Mesodermal cell (in vitro differentiated cells): ENCODE data around the gene CES2.
"Not testable (repeated sequence)": the region's sequence is repeated elsewhere in the genome, so short reads cannot be mapped to it uniquely, and the experiment has no call there.

ENCODE experiments used
- H3K27ac ChIP-seq: 2 replicates; pipeline ENCODE4 v1.7.0; 2013; ENCODE audit warnings: mild to moderate bottlenecking, low read depth, low read length, moderate library complexity; ENCODE audit not compliant: severe bottlenecking
- H3K36me3 ChIP-seq: 2 replicates; pipeline ENCODE4 v1.7.1; 2013; ENCODE audit warnings: mild to moderate bottlenecking, low read length, moderate library complexity; ENCODE audit not compliant: control insufficient read depth, insufficient read depth
- H3K4me1 ChIP-seq: one replicate; pipeline ENCODE4 v1.7.1; 2013; ENCODE audit warnings: mild to moderate bottlenecking, low read length; ENCODE audit not compliant: insufficient read depth, control insufficient read depth, poor library complexity, severe bottlenecking
- H3K4me3 ChIP-seq: 2 replicates; pipeline ENCODE4 v1.7.0; 2013; ENCODE audit warnings: low read length, control low read depth, mild to moderate bottlenecking; ENCODE audit not compliant: insufficient read depth, poor library complexity, severe bottlenecking; ENCODE audit errors: extremely low read depth
- H3K9me3 ChIP-seq: 2 replicates; pipeline ENCODE4 v1.7.1; 2013; ENCODE audit warnings: mild to moderate bottlenecking, low read length, moderate library complexity; ENCODE audit not compliant: control insufficient read depth
- WGBS, 2 experiments: methylation state at CpG; one replicate each; pipeline ENCODE4 v1.1.5; 2013; ENCODE audit warnings: missing lambda C conversion rate in 2 of 2; ENCODE audit not compliant: insufficient coverage in 2 of 2; 5-methylcytosine and 5-hydroxymethylcytosine counted together

The CES2 gene

GRCh38 chr16:66926961-66927436 lies 8.3 kb upstream of the CES2 start:
- WGBS, 2 experiments: 57 to 67% methylated on average over 1 to 2 of the region's 3 CpGs
- no peaks in the 10 kb centered on the region for H3K9me3 ChIP-seq
- peaks cover 5% of the 10 kb centered on the region for H3K4me1 ChIP-seq
- no peak overlapping the region for H3K4me3 ChIP-seq
- H3K36me3 ChIP-seq: peaks cover 9% of the 10 kb centered on the region
- H3K27ac ChIP-seq: no peak overlapping the region

DNA sequence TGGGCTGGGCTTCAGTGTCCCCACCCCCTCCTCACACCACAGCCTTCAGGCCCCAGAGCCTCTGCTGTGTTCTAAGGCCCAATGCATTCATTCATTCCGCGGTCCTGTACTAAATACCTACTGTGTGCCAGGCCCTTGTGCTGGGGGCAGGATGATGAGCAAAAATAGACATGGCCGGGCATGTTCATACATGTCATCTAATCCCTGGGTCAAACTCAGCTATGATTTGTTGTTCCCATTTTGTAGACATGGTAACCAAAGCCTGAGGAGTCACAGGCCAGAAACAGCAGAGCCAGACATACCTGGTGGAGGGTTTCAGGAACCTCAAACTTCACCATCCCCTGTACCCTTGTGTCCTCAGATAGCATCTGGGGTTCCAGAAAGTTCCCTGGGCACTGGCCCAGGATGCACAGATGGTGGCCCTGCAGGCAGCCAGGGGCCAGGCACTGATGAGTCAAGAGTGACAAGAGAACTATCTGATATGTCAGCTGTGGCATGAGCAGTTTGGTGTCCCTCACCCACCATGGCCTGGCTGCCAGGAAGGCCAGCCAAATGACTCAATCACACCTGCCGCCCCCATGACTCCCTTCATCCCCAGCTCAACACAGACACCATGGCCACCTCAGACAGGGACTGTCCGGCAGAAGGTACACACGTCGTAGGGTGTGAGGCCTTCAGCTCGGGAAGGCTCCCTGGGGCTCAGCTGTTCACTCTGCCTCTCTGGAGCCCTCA lies 7.2 kb upstream of the CES2 start:
- Histone ChIP-seq H3K9me3 (no peaks in the 10 kb centered on the region), H3K4me3 (no peak overlapping the region), H3K27ac (no peak overlapping the region), H3K4me1 (peaks cover 5% of the 10 kb centered on the region), H3K36me3 (peaks cover 17% of the 10 kb centered on the region)
- WGBS, 2 experiments: 93% methylated on average over 8 of the region's 8 CpGs

DNA sequence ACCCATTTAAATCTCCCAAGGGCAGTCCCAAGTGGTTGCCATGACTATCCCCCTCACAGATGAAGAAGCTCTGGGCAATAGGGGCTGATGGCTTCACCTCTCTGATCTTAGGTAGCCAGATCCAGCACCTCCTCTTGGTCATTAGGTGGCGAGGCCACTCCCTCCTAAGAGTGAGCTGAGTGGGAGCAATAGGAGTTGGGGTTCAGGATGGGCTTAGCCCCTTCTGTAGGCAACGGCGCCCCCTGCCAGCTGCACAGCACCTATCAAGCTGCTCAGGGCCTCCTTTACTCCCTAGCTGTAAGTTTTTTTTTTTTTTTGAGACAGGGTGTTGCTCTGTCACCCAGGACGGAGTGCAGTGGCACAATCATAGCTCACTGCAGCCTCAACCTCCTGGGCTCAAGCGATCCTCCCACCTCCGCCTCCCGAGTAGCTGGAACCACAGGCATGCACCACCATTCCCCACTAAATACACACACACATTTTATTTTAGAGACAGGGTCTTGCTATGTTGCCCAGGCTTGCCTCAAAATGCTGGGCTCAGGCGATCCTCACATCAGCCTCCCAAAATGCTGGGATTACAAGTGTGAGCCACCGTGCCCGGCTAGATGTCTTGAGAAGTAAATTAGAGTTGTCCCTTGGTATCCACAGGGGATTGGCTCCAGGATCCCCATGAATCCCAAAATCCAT lies 6.5 kb upstream of the CES2 start:
- H3K27ac ChIP-seq: no peak overlapping the region
- no peaks in the 10 kb centered on the region for H3K9me3 ChIP-seq
- peaks cover 9% of the 10 kb centered on the region for H3K4me1 ChIP-seq
- H3K36me3 ChIP-seq: peaks cover 17% of the 10 kb centered on the region
- H3K4me3 ChIP-seq: no peak overlapping the region
- 82 to 84% methylated on average over 7 to 9 of the region's 10 CpGs for WGBS, 2 experiments

- Histone ChIP-seq H3K36me3 (peaks cover 17% of the 10 kb centered on the region), H3K27ac (no peak overlapping the region), H3K4me3 (no peak overlapping the region), H3K9me3 (no peaks in the 10 kb centered on the region), H3K4me1 (peaks cover 9% of the 10 kb centered on the region)
- 95 to 100% methylated on average over 1 to 3 of the region's 4 CpGs for WGBS, 2 experiments
Measured at GRCh38 chr16:66930189-66930588, 5.1 kb upstream of the CES2 start.

DNA sequence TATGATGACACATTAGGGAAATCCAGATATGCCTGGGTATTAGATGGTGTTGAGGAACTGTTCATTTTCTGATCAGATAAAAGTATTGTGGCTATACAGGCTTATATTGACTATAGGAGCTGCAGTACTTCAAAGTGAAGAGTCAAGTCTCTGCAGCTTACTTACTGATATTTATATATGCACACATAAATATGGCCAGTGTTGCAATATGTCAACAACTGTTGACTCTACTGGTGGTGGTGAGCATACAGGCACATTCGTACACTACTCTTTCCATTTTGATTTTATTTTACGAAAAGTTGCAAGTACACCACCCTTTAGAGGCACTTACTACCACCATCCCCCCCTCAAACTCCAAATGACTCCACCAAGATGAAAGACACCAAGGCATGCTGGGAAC lies 3.7 kb upstream of the CES2 start:
- H3K4me3 ChIP-seq: no peak overlapping the region
- H3K9me3 ChIP-seq: no peaks in the 10 kb centered on the region
- 88% methylated on average over 2 of the region's 2 CpGs; no CpG with 5 or more reads in 1 of the 2 experiments for WGBS, 2 experiments
- peaks cover 19% of the 10 kb centered on the region for H3K36me3 ChIP-seq
- H3K4me1 ChIP-seq: peaks cover 17% of the 10 kb centered on the region
- no peak overlapping the region for H3K27ac ChIP-seq

GRCh38 chr16:66932076-66932475 lies 3.2 kb upstream of the CES2 start:
- Histone ChIP-seq H3K9me3 (no peaks in the 10 kb centered on the region), H3K4me3 (no peak overlapping the region), H3K4me1 (peaks cover 13% of the 10 kb centered on the region), H3K36me3 (peaks cover 23% of the 10 kb centered on the region), H3K27ac (no peak overlapping the region)
- 96 to 100% methylated on average over 3 to 4 of the region's 4 CpGs for WGBS, 2 experiments

DNA sequence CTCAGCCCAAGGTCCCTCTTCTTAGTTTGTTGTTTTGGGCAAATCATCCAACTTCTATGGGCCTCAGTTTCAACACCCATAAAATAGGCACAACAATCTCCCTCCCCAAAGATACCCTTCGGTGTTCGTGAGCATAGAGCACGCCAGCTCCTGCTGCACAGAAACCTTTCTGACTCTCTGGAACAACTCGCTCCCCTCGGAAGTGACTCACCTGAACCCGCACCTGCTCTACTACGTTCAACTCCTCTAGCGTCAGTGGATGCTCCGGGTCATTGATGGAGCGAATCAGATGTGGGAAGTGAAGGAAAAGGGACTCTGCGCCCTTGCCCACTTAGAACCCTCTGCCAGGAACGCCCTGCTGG lies 1.6 kb upstream of the CES2 start:
- 7 to 8% methylated on average over 4 to 6 of the region's 12 CpGs for WGBS, 2 experiments
- Histone ChIP-seq H3K36me3 (peaks cover 31% of the 10 kb centered on the region), H3K4me3 (peak overlapping the region; percentile 93), H3K9me3 (no peaks in the 10 kb centered on the region), H3K4me1 (peaks cover 13% of the 10 kb centered on the region), H3K27ac (peak overlapping the region; percentile 41)

DNA sequence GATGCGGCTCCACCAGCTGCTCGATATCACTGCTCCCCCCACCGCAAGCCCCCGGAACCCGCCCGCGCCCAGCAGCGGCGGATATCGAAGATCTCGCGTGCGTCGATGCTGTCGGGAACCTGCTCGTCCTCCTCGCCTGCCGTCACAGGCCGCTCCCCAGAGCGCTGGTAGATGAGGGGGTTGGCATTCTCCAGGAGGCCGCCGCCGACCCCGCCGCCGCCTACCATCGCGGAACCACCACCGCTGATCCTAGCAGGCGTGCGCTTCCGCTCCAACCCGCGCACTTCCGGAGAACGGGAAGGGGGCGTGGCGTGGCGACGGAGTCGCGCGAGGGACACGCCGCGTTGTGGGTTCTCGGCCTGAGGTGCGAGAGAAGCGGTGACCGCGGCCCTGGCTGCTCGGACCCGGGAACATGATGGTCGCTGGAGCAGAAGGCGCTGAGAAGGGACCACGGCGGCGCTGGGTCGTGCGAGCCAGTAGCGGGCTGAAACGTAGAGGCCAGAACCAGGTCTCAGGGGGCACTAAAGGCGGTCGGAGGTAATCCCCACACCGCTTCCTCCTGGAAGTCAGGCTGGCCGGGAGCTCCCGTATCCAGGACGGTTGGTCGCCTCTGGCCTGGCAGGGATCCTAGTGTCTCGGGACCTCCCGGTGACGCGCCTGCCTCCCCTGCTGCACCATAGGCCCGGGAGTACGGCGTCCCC lies 1.0 kb upstream of the CES2 start, which contains the start of gene CIAO2B:
Gene CIAO2B, minus strand, starts transcription at position 265 of the 701 bp plus-strand sequence. Its CDS starts 38 bp downstream, at position 227.
- Histone ChIP-seq H3K27ac (peak within 1 kb of the TSS; percentile 53), H3K9me3 (no peaks in the 10 kb centered on the region), H3K4me1 (peaks cover 13% of the 10 kb centered on the region), H3K4me3 (peak within 1 kb of the TSS; percentile 93), H3K36me3 (peaks cover 34% of the 10 kb centered on the region)
- WGBS, 2 experiments: 0% methylated on average over 73 to 75 of the region's 76 CpGs

GRCh38 chr16:66934839-66935313 lies 440 bp upstream of the CES2 start:
- Histone ChIP-seq H3K36me3 (peaks cover 40% of the 10 kb centered on the region), H3K4me3 (peak overlapping the region; percentile 93), H3K27ac (peak overlapping the region; percentile 53), H3K4me1 (peaks cover 13% of the 10 kb centered on the region)
- 11 to 16% methylated on average over 12 of the region's 24 CpGs for WGBS, 2 experiments
- H3K9me3 ChIP-seq: not testable (repeated sequence)

DNA sequence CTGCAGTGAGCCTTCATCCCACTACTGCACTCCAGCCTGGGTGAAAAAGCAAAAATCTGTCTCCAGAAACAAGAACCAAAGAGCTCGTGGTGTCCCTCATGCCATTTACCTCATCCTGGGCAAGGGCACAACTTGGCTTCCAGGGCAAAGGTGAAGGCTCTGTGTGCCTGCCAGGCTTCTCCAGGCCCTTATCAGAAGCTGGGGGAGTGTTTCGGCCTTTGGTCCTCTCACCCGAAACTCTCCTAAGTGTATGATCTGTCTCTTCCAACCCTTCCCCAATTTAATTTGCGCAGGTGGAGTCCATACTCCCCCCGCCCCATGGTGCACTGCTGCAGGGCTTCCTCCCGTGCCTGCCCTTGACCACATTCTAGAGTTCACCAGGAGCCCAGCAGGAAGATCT lies 1.1 kb downstream of the CES2 start:
- Histone ChIP-seq H3K36me3 (peaks cover 47% of the 10 kb centered on the region), H3K4me3 (no peak overlapping the region), H3K4me1 (peaks cover 13% of the 10 kb centered on the region), H3K27ac (no peak overlapping the region), H3K9me3 (no peaks in the 10 kb centered on the region)
- 92 to 100% methylated on average over 5 of the region's 6 CpGs for WGBS, 2 experiments
